ENCODE measurements around the gene PRKAA1.

DNA sequence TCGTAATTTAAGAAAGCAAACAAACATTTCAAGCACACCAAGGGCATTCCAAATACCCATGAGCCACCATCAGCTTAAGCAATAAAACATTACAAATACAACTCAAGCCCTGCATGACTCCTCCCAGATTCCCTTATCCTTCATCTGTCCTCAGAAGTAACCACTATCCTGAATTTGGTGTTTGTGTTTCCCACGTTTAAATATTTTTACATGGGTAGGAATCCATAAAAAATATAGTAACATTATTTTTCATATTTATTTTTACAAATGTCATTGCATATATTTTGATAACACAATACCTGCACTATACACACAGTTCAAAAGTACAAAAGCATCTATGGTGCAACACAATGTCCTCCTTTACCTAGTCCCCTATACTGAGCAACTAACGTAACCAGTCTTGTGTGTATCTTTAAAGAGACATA is 6.4 kb downstream of the PRKAA1 start:
- TF ChIP-seq EZH2 (IDR thresholded peaks at IDR 0.05; ENCODE audit: borderline replicate concordance, low read length) = no peak
- TF ChIP-seq, protein P1, sequence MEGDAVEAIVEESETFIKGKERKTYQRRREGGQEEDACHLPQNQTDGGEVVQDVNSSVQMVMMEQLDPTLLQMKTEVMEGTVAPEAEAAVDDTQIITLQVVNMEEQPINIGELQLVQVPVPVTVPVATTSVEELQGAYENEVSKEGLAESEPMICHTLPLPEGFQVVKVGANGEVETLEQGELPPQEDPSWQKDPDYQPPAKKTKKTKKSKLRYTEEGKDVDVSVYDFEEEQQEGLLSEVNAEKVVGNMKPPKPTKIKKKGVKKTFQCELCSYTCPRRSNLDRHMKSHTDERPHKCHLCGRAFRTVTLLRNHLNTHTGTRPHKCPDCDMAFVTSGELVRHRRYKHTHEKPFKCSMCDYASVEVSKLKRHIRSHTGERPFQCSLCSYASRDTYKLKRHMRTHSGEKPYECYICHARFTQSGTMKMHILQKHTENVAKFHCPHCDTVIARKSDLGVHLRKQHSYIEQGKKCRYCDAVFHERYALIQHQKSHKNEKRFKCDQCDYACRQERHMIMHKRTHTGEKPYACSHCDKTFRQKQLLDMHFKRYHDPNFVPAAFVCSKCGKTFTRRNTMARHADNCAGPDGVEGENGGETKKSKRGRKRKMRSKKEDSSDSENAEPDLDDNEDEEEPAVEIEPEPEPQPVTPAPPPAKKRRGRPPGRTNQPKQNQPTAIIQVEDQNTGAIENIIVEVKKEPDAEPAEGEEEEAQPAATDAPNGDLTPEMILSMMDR (IDR thresholded peaks at IDR 0.05; ENCODE audit: low read length) = no peak

Measured in OCI-LY1 (cell line).